Right lung (tissue), 10 donors: ENCODE measurements around the gene IL12RB1. TPM values are rescaled to one million over a fixed set of nuclear protein-coding genes. Genes with fewer than 3 reads are reported as not detected.

Experiments
- DNase-seq, 2 donors: peaks; one replicate each; pipeline ENCODE4 v3.0.0-alpha.2; 2013
- long read RNA-seq, 8 donors: transcript quantifications; one replicate each; lab custom pipeline, GENCODE V29; 2026
- polyA plus RNA-seq, 5 donors: library from polyadenylated mRNA; unstranded; fragments of 120-200 nt; gene quantifications; one replicate each; pipeline versions ENCODE4 v1.2.1 to v1.2.3, GENCODE V29; 2013; ENCODE audit warnings: inconsistent platforms in 1 of 5, low replicate concordance in 1 of 5; ENCODE audit not compliant: insufficient read length in 5 of 5, insufficient read depth in 1 of 5

Gene IL12RB1
- under 1 TPM; 0.31 to 0.63 (median 0.53) TPM for polyA plus RNA-seq
- long read RNA-seq, donor 1 = 0 reads
- long read RNA-seq, donor 2 = 0 reads
- long read RNA-seq, donor 3 = 0 reads
- long read RNA-seq, donor 4 = 0 reads
- long read RNA-seq, donor 5 = 0 reads
- long read RNA-seq, donor 6 = 0 reads
- long read RNA-seq, donor 7, partial matches to known transcripts = 5 of 5 reads
- long read RNA-seq, donor 7, other reads (novel, unspliced or antisense) = 0 of 5 reads
- long read RNA-seq, donor 8 = 0 reads

- DNase-seq = no peak
These were observed at the start of gene IL12RB1 for GRCh38 chr19:18086590-18087138. IL12RB1 (minus strand) TSS chr19:18086934; CDS start chr19:18086823, 111 bp downstream.

- no peak for DNase-seq
These were observed 49.2 kb upstream of the IL12RB1 start for GRCh38 chr19:18135712-18136584.

- DNase-seq = no peak
These were observed 45.3 kb upstream of the IL12RB1 start for GRCh38 chr19:18131841-18132596.

GRCh38 chr19:18130523-18131242 is 43.9 kb upstream of the IL12RB1 start:
- no peak for DNase-seq

- DNase-seq = no peak
These were observed 42.1 kb upstream of the IL12RB1 start for GRCh38 chr19:18128805-18129204.

GRCh38 chr19:18128044-18128443 is 41.3 kb upstream of the IL12RB1 start:
- no peak for DNase-seq

- DNase-seq = no peak
These were observed 39.4 kb upstream of the IL12RB1 start for GRCh38 chr19:18126097-18126496.

- no peak for DNase-seq
These were observed 37.1 kb upstream of the IL12RB1 start for GRCh38 chr19:18123819-18124218.

GRCh38 chr19:18122860-18123795 is 36.4 kb upstream of the IL12RB1 start:
- DNase-seq = no peak

- no peak for DNase-seq
These were observed 35.7 kb upstream of the IL12RB1 start for GRCh38 chr19:18122424-18122823.

- no peak for DNase-seq
These were observed 34.4 kb upstream of the IL12RB1 start for GRCh38 chr19:18121166-18121565.

GRCh38 chr19:18120127-18120526 is 33.4 kb upstream of the IL12RB1 start:
- no peak for DNase-seq

GRCh38 chr19:18119717-18120105 is 33.0 kb upstream of the IL12RB1 start:
- no peak for DNase-seq

- DNase-seq = no peak
These were observed 32.4 kb upstream of the IL12RB1 start for GRCh38 chr19:18119013-18119716.

- no peak for DNase-seq
These were observed 31.8 kb upstream of the IL12RB1 start for GRCh38 chr19:18118420-18119012.

GRCh38 chr19:18117692-18118378 is 31.1 kb upstream of the IL12RB1 start:
- peak; percentile 88 to 89 for DNase-seq

- DNase-seq = no peak
These were observed 30.6 kb upstream of the IL12RB1 start for GRCh38 chr19:18117364-18117691.

GRCh38 chr19:18114483-18114882 is 27.7 kb upstream of the IL12RB1 start:
- DNase-seq = no peak

- no peak for DNase-seq
These were observed 27.1 kb upstream of the IL12RB1 start for GRCh38 chr19:18113827-18114226.
